Ishikawa (cell line): ENCODE results near the gene TXLNA.

Experiments
- CEBPB ChIP-seq: IDR thresholded peaks from 2 replicates; pipeline ENCODE4 v1.6.1; 2012
- CREB1 ChIP-seq: IDR thresholded peaks from 2 replicates; pipeline ENCODE4 v1.6.1; 2012; ENCODE audit warnings: low read depth
- EGR1 ChIP-seq: IDR thresholded peaks from 2 replicates; pipeline ENCODE4 v1.6.1; 2012
- EP300 ChIP-seq: IDR thresholded peaks from 2 replicates; pipeline ENCODE4 v1.6.1; 2012; ENCODE audit warnings: borderline replicate concordance
- FOXM1 ChIP-seq: IDR thresholded peaks from 2 replicates; pipeline ENCODE4 v1.6.1; 2012; ENCODE audit warnings: low read depth, borderline replicate concordance
- MAX ChIP-seq: IDR thresholded peaks from 2 replicates; pipeline ENCODE4 v1.6.1; 2012
- NFIC ChIP-seq: IDR thresholded peaks from 2 replicates; pipeline ENCODE4 v1.6.1; 2012
- RAD21 ChIP-seq: IDR thresholded peaks from 2 replicates; pipeline ENCODE4 v1.6.1; 2012; ENCODE audit warnings: low read depth
- REST ChIP-seq: IDR thresholded peaks from 2 replicates; pipeline ENCODE4 v1.6.1; 2012; ENCODE audit warnings: low read depth, mild to moderate bottlenecking
- TAF1 ChIP-seq: IDR thresholded peaks from 2 replicates; pipeline ENCODE4 v1.6.1; 2012; ENCODE audit warnings: low read depth, mild to moderate bottlenecking
- TCF12 ChIP-seq: IDR thresholded peaks from 2 replicates; pipeline ENCODE4 v1.6.1; 2012; ENCODE audit warnings: low read depth
- TEAD4 ChIP-seq: IDR thresholded peaks from 2 replicates; pipeline ENCODE4 v1.6.1; 2012
- USF1 ChIP-seq: IDR thresholded peaks from 2 replicates; pipeline ENCODE4 v1.6.1; 2012
- YY1 ChIP-seq: IDR thresholded peaks from 2 replicates; pipeline ENCODE4 v1.6.1; 2012; ENCODE audit warnings: low read depth
- ZBTB7A ChIP-seq: IDR thresholded peaks from 2 replicates; pipeline ENCODE4 v1.6.1; 2012; ENCODE audit warnings: low read depth

TXLNA gene

GRCh38 chr1:32231843-32232432 lies 52.5 kb downstream of the TXLNA start:
- TF ChIP-seq FOXM1 (no peak), YY1 (no peak), NFIC (no peak), TAF1 (no peak)

GRCh38 chr1:32232558-32233304 lies 53.3 kb downstream of the TXLNA start:
- TF ChIP-seq EP300 = no peak
- TF ChIP-seq TEAD4 = no peak
- TF ChIP-seq YY1 = no peak
- no peak for TF ChIP-seq ZBTB7A
- TF ChIP-seq RAD21 = no peak
- TF ChIP-seq FOXM1 = no peak

GRCh38 chr1:32234792-32235191 lies 55.3 kb downstream of the TXLNA start:
- no peak for TF ChIP-seq CREB1
- TF ChIP-seq RAD21 = no peak

- no peak for TF ChIP-seq CEBPB
- no peak for TF ChIP-seq ZBTB7A
- TF ChIP-seq USF1 = no peak
- no peak for TF ChIP-seq CREB1
- no peak for TF ChIP-seq MAX
- no peak for TF ChIP-seq TEAD4
- no peak for TF ChIP-seq FOXM1
- no peak for TF ChIP-seq TAF1
- no peak for TF ChIP-seq YY1
- no peak for TF ChIP-seq EP300
- no peak for TF ChIP-seq REST
- no peak for TF ChIP-seq NFIC
- TF ChIP-seq EGR1 = no peak
- TF ChIP-seq TCF12 = no peak
- no peak for TF ChIP-seq RAD21
Observed at GRCh38 chr1:32239337-32239736, 59.9 kb downstream of the TXLNA start.

GRCh38 chr1:32239790-32240139 lies 60.3 kb downstream of the TXLNA start:
- peak; percentile 77; the same call in 1 of the 2 replicates for TF ChIP-seq ZBTB7A
- no peak for TF ChIP-seq REST
- no peak for TF ChIP-seq CEBPB
- TF ChIP-seq NFIC = no peak
- no peak for TF ChIP-seq TEAD4
- TF ChIP-seq RAD21 = no peak

GRCh38 chr1:32240140-32240951 lies 60.9 kb downstream of the TXLNA start:
- TF ChIP-seq NFIC = no peak
- no peak for TF ChIP-seq TCF12
- TF ChIP-seq RAD21 = no peak
- TF ChIP-seq YY1 = no peak
- TF ChIP-seq CREB1 = no peak
- no peak for TF ChIP-seq EGR1
- no peak for TF ChIP-seq REST
- TF ChIP-seq USF1 = 0 out of 2 replicates have a peak, but pooled peaks have one; percentile 2
- peak; percentile 72 for TF ChIP-seq MAX
- TF ChIP-seq TAF1 = peak; percentile 58
- TF ChIP-seq CEBPB = no peak
- 0 out of 2 replicates have a peak, but pooled peaks have one; percentile 29 for TF ChIP-seq EP300
- no peak for TF ChIP-seq TEAD4
- peak; percentile 40 for TF ChIP-seq ZBTB7A
- TF ChIP-seq FOXM1 = no peak
